NCI-H1930 (cell line): Measurements from ENCODE around the gene MARCHF7.
"Not testable (repeated sequence)": the region's sequence is repeated elsewhere in the genome, so short reads cannot be mapped to it uniquely, and the experiment has no call there.

Experiments used
- DNase-seq, 2 experiments: peaks; one replicate each; lab custom pipeline; 2025; lab: John Stamatoyannopoulos, UW

MARCHF7 gene

GRCh38 chr2:159716857-159717256 is 4.6 kb downstream of the MARCHF7 start:
- DNase-seq: no peak

- DNase-seq: no peak
Observed at GRCh38 chr2:159720676-159721075, 8.4 kb downstream of the MARCHF7 start.

DNA sequence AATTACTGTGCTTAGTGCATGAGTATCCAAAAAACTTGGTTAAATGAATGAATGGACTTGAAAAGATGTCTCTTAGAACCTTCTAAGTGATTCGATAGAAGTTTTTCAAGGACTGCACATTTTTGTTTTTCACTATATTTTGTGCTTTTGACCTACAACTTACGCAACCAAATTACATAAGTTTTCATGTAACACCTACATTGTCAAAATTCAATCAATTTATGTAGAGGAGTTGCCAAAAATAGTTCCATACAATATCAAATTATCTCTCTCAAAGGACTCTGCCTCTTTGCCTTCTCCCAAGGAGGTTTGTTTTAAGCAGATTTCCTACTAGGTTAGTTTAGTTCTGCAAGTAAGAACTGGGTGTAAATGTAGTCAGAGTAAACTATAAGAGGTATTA is 10.3 kb downstream of the MARCHF7 start:
- DNase-seq: no peak

DNA sequence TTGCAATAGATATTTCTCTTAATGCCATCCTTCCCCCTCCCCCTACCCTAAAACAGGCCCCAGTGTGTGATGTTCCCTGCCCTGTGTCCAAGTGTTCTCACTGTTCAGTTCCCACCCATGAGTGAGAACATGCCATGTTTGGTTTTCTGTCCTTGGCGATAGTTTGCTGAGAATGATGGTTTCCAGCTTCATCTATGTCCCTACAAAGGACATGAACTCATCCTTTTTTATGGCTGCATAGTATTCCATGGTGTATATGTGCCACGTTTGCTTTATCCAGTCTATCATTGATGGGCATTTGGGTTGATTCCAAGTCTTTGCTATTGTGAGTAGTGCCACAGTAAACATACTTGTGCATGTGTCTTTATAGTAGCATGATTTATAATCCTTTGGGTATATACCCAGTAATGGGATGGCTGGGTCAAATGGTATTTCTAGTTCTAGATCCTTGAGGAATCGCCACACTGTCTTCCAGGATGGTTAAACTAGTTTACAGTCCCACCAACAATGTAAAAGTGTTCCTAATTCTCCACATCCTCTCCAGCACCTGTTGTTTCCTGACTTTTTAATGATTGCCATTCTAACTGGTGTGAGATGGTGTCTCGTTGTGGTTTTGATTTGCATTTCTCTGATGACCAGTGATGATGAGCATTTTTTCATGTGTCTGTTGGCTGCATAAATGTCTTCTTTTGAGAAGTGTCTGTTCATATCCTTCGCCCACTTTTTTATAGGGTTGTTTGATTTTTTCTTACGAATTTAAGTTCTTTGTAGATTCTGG is 12.7 kb downstream of the MARCHF7 start:
- DNase-seq: not testable (repeated sequence)

DNA sequence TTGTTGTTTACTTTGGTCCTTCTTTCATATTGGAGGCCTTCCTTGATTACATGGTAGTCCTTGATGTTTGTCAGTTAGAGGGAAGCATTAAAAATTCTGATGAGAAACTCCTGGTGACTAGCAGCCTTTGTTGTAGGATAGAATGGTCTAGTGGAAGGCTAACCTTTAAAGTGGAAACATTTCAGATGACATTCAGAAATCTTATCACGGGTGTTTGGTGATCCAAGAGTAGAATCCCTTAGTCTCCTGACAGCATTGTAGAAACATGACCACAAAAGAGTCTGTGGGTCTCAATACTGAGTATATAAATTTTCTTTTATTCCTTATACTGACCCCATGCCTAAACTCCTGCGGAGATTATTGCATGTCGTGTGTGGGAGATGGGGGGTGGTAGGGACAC is 13.4 kb downstream of the MARCHF7 start:
- no peak for DNase-seq

- DNase-seq: no peak
Observed at GRCh38 chr2:159728629-159729028, 16.3 kb downstream of the MARCHF7 start.

- no peak for DNase-seq
Observed at GRCh38 chr2:159735648-159736047, 23.3 kb downstream of the MARCHF7 start.

- no peak for DNase-seq
Observed at GRCh38 chr2:159736048-159736447, 23.7 kb downstream of the MARCHF7 start.

DNA sequence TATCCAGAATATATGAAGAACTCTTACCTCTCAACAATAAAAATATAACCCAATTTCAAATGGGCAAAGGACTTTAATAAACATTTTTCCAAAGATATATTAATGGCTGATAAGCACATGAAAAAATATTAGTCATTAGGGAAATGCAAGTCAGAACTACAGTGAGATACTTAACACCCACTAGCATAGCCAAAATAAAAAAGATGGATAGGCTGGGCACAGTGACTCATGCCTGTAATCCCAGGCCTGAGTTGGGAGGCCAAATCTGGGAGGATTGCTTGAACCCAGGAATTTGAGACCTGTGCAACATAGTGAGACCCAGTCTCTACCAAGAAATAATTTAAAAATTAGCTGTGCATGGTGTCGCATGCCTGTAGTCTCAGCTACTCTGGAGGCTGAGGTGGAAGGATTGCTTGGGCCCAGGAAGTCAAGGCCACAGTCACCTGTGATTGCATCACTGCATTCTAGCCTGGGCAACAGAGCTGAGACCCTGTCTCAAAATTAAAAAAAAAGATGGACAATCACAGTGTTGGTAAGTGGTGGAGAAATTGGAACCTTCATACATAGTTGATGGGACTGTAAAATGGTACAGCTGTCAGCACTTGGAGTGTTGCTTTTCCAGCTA is 25.1 kb downstream of the MARCHF7 start:
- no peak for DNase-seq

GRCh38 chr2:159737917-159738296 is 25.6 kb downstream of the MARCHF7 start:
- no peak for DNase-seq

DNA sequence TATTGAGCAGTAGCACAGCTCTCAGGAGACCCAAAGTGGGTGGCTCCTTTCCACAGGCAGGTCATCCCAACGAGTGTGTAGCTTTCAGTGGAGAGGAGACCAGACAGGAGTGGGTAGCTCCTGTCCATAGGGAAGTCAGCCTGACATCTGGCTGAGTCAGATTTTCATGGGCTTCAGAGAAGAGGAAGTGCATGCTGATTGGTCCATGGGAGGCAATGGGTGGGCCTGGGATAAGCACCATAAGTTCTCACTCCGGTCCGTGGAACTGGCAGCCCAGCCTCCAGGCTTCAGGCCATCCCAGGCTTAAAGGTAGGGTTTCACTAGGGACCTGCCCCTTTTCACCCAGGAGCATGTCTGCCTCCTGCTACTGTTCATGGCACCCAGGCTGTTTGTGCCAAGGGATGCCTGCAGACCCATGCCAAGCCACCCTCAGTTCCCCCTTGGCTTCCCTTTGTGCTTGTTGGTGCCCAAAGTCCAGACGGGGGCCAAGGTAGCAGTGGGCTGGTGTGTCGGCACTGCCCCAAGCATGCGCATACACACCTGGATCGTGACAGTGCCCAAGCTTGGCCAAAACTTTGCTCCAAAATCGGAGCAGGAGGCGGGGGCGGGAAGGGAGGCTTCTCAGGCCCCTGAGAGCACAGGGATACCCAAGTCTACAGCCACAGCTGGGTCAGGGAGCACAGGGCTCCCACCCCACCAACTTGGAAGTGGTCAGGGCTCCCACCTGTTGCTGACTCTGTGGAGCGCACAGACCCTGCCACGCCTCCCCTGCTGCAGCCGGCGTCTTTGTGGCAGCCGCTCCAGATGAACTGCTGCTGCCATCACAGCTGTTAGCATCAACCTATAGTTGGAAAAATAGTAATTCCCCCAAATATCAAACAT is 26.4 kb downstream of the MARCHF7 start:
- DNase-seq: no peak

GRCh38 chr2:159742846-159743245 is 30.5 kb downstream of the MARCHF7 start:
- DNase-seq: no peak

DNA sequence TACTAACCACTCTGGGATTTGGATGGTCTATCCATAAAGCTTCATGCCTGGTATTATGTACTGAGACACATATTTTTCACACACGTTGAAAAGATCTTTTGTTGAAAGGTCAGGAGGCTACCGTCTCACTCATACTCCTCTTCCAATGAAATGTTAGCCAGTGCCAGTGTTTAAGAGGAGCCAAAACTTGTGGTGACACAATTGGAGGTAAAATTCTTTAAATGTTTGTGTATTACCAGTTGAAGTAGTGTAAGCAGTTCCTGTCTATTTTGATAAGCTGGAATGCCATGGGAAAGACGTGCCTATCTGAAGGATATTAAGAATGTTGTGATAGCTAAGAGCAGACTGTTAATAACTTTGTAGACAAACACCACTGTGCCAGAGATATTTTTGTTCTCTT is 32.1 kb downstream of the MARCHF7 start:
- DNase-seq: no peak

DNA sequence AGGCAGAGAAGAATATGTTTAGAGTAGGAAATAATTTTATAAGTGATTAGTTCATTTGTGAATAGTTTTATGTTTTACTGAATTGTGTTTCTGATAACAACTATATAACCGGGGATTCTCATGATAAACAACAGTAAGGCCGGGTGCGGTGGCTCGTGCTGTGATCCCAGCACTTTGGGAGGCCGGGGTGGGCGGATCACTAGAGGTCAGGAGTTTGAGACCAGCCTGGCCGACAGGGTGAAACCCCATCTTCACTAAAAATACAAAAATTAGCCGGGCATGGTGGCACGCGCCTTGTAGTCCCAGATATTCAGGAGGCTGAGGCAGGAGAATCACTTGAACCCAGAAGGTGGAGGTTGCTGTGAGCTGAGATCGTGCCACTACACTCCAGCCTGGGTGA is 32.9 kb downstream of the MARCHF7 start:
- DNase-seq: not testable (repeated sequence)

GRCh38 chr2:159748089-159748488 is 35.8 kb downstream of the MARCHF7 start:
- DNase-seq: no peak

- DNase-seq: no peak
Observed at GRCh38 chr2:159750873-159751272, 38.6 kb downstream of the MARCHF7 start.

DNA sequence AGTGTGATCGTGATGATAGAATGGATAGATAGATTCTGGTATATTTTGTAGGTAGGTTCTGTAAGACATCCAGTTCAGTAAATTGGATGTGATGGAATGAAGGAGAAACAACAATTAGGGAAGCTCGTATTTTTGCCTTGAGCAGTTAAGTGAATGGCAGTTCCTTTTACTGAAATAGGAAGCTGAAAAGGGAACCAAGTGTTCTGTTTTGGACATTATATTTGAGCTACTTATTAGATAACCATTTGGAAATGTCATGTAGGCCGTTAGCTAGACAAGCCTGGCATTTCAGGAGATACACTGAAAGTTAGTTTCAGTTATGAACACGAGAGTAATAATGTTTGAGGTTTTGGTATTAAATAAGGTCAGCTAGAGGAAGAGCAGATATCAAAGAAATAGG is 41.5 kb downstream of the MARCHF7 start:
- no peak for DNase-seq

GRCh38 chr2:159755014-159755413 is 42.7 kb downstream of the MARCHF7 start:
- no peak for DNase-seq

DNA sequence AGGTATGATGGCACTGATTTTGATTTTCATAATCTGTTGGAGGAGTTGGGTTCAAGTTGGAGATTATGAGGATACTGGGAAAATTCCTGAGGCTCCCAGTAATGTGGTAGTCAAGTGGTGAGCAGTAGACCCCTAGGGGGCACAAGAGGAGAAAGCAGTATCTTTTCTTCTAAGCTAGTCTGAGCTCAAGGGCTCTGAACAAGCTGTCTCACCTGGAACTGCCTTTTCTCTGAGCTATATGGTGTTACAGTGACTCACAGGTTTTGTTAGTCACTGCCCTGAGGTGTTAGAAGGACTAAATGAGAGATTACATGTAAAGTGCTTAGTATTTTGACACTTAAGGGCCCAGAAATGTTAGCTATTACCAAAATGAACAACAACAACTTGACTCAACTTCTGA is 43.5 kb downstream of the MARCHF7 start:
- DNase-seq: no peak

- no peak for DNase-seq
Observed at GRCh38 chr2:159758239-159758638, 45.9 kb downstream of the MARCHF7 start.

- DNase-seq: no peak
Observed at GRCh38 chr2:159758686-159759085, 46.4 kb downstream of the MARCHF7 start.

DNA sequence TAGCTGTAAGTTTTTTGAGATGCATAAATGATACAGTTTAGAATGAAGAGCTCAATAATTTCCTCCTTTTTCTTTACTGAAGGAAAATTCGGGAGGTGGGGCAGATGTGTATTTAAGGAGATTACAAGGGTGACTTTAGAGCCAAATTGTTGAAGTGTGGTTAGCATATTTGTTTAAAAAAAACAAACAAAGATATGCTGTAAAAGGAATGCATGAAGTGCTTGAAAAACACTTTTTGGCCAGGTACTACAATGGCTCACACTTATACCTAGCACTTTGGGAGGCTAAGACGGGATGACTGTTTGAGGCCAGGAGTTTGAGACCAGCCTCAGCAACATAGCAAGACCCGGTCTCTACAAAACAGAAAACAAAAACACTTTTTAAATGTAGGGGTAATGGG is 47.3 kb downstream of the MARCHF7 start:
- no peak for DNase-seq

DNA sequence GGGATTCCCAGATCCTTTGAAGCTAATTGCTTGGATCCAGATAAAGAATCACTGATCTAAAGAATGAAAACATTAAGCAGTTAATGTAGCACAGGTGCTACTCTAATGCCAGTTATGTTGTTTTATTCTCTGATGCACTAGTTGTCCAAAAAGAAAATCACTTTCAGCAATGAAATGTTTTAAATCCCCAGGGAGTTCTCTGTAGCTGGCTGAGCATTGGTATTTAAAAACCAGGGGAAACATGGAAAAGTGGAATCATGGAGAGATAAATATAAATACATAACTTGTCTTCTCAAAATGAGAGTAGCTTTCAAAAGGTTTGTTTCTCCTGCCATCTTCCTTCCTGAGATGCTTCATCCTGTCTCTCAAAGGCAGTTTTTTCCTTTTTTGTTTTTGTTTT is 48.0 kb downstream of the MARCHF7 start:
- DNase-seq: no peak
